Astrocyte (in vitro differentiated cells and primary cell): Measurements from ENCODE around the gene SLC35F1. TPM values are rescaled to one million over a fixed set of nuclear protein-coding genes. Genes with fewer than 3 reads are reported as not detected.
"Not testable (repeated sequence)": the region's sequence is repeated elsewhere in the genome, so short reads cannot be mapped to it uniquely, and the experiment has no call there.

Experiments used
- DNase-seq: peaks from one replicate; pipeline ENCODE4 v3.0.0-alpha.2; 2010; ENCODE audit warnings: low read depth
- FAIRE-seq: peaks from 2 replicates; lab custom pipeline; 2011; peaks lifted over from hg19 to GRCh38; lab: Jason Lieb, UNC
- H2AFZ ChIP-seq: 2 replicates; pipeline ENCODE4 v1.6.0; 2012; ENCODE audit warnings: low read depth, low read length, inconsistent platforms
- H3K27ac ChIP-seq: 2 replicates; pipeline ENCODE4 v1.5.1; 2011; ENCODE audit warnings: low read depth, low read length, inconsistent platforms
- H3K27me3 ChIP-seq: 2 replicates; pipeline ENCODE4 v1.6.0; 2011; ENCODE audit warnings: low read length, inconsistent platforms; ENCODE audit not compliant: insufficient read depth
- H3K36me3 ChIP-seq: 2 replicates; pipeline ENCODE4 v1.5.1; 2011; ENCODE audit warnings: low read length, inconsistent platforms; ENCODE audit not compliant: insufficient read depth
- H3K4me1 ChIP-seq: 2 replicates; pipeline ENCODE4 v1.5.1; 2011; ENCODE audit warnings: low read length, inconsistent platforms; ENCODE audit not compliant: insufficient read depth
- H3K4me2 ChIP-seq: 2 replicates; pipeline ENCODE4 v1.6.0; 2012; ENCODE audit warnings: low read length, inconsistent platforms
- H3K4me3 ChIP-seq: 2 replicates; pipeline ENCODE4 v1.5.1; 2011; ENCODE audit warnings: low read depth, mild to moderate bottlenecking, low read length, inconsistent platforms; ENCODE audit not compliant: insufficient read depth
- H3K79me2 ChIP-seq: 2 replicates; pipeline ENCODE4 v1.6.0; 2012; ENCODE audit warnings: mild to moderate bottlenecking, low read length, inconsistent platforms; ENCODE audit not compliant: insufficient read depth
- H3K9ac ChIP-seq: 2 replicates; pipeline ENCODE4 v1.6.0; 2012; ENCODE audit warnings: mild to moderate bottlenecking, low read length, inconsistent platforms
- H3K9me3 ChIP-seq: 2 replicates; pipeline ENCODE4 v1.5.1; 2012; ENCODE audit warnings: low read depth, mild to moderate bottlenecking, low read length, inconsistent platforms; ENCODE audit not compliant: insufficient read depth
- H4K20me1 ChIP-seq: 2 replicates; pipeline ENCODE4 v1.6.0; 2012; ENCODE audit warnings: low read length, inconsistent platforms; ENCODE audit not compliant: insufficient read depth
- H3K27ac Mint-ChIP-seq: one replicate; pipeline ENCODE4 v1.8.0; 2021; ENCODE audit warnings: mild to moderate bottlenecking, mixed read lengths; ENCODE audit not compliant: unreplicated experiment
- H3K27me3 Mint-ChIP-seq: one replicate; pipeline ENCODE4 v1.8.0; 2021; ENCODE audit warnings: low read depth, mixed read lengths; ENCODE audit not compliant: unreplicated experiment
- H3K36me3 Mint-ChIP-seq: one replicate; pipeline ENCODE4 v1.8.0; 2021; ENCODE audit warnings: low read depth, mixed read lengths; ENCODE audit not compliant: unreplicated experiment
- H3K4me1 Mint-ChIP-seq: one replicate; pipeline ENCODE4 v1.8.0; 2021; ENCODE audit warnings: low read depth, mixed read lengths; ENCODE audit not compliant: unreplicated experiment
- H3K4me3 Mint-ChIP-seq: one replicate; pipeline ENCODE4 v1.8.0; 2021; ENCODE audit warnings: mild to moderate bottlenecking, moderate library complexity, mixed read lengths; ENCODE audit not compliant: unreplicated experiment
- H3K9me3 Mint-ChIP-seq: one replicate; pipeline ENCODE4 v1.8.0; 2021; ENCODE audit warnings: mild to moderate bottlenecking, mixed read lengths; ENCODE audit not compliant: unreplicated experiment
- CTCF ChIP-seq: IDR thresholded peaks from 2 replicates; pipeline ENCODE4 v1.5.1; 2011; ENCODE audit warnings: low read depth, mild to moderate bottlenecking, inconsistent platforms, low read length, moderate library complexity; ENCODE audit not compliant: insufficient read depth
- EZH2 ChIP-seq: IDR thresholded peaks from 2 replicates; pipeline ENCODE4 v1.6.1; 2012; ENCODE audit warnings: mild to moderate bottlenecking, low read length, inconsistent platforms; ENCODE audit not compliant: insufficient read depth
- total RNA-seq: library from RNA; stranded (reverse); gene quantifications from 2 replicates; pipeline ENCODE4 v1.2.1, GENCODE V29; 2021

SLC35F1 gene
- total RNA-seq, 1 donor from 2014 or later = 1.0 TPM

- no peak for FAIRE-seq
- TF ChIP-seq EZH2 (no peak), CTCF (no peak)
Observed at GRCh38 chr6:118023771-118024170, 116.7 kb downstream of the SLC35F1 start.

DNA sequence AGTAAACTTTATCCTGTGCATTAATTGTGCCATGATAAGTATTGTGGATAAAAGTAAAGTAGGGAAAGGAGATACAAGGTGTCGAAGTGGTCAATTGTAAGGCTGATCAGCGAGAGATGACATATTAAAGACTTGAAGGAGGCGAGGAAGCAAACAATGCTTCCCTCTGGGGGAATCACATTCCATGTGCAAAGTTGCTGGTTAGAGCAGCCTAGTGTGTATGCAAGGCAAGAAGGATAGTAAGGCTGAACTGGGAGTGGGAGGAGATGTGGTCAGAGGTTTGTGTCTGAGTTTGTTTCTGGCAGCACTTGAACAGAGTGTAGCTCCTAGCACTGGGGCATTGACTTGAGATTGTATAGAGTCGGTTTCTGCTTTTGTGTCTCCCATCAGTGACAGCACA is 122.9 kb downstream of the SLC35F1 start:
- Mint-ChIP-seq H3K9me3 (no peaks in the 10 kb centered on the region), H3K27me3 (no peaks in the 10 kb centered on the region), H3K4me1 (no peaks in the 10 kb centered on the region), H3K4me3 (no peak overlapping the region), H3K36me3 (no peaks in the 10 kb centered on the region), H3K27ac (no peak overlapping the region)
- H3K4me2 ChIP-seq = no peak overlapping the region
- no peaks in the 10 kb centered on the region for H3K27me3 ChIP-seq
- H3K9ac ChIP-seq = no peak overlapping the region
- H3K4me3 ChIP-seq = no peak overlapping the region
- DNase-seq (no peak), FAIRE-seq (no peak)
- H4K20me1 ChIP-seq = no peaks in the 10 kb centered on the region
- H3K27ac ChIP-seq = no peak overlapping the region
- H3K4me1 ChIP-seq = no peaks in the 10 kb centered on the region
- H3K79me2 ChIP-seq = no peaks in the 10 kb centered on the region
- H2AFZ ChIP-seq = no peak overlapping the region
- TF ChIP-seq CTCF (no peak), EZH2 (no peak)
- no peaks in the 10 kb centered on the region for H3K9me3 ChIP-seq
- no peaks in the 10 kb centered on the region for H3K36me3 ChIP-seq

More at GRCh38 chr6:118023771-118024170, 116.7 kb downstream of the SLC35F1 start:
- no peaks in the 10 kb centered on the region for H3K27me3 ChIP-seq
- no peaks in the 10 kb centered on the region for H3K36me3 ChIP-seq
- peaks cover 3% of the 10 kb centered on the region for H3K9me3 Mint-ChIP-seq
- H3K4me1 ChIP-seq = no peaks in the 10 kb centered on the region
- no peaks in the 10 kb centered on the region for H3K36me3 Mint-ChIP-seq
- DNase-seq = no peak
- H3K79me2 ChIP-seq = no peaks in the 10 kb centered on the region
- H3K9ac ChIP-seq = no peak overlapping the region
- H3K4me3 Mint-ChIP-seq = no peak overlapping the region
- H3K27me3 Mint-ChIP-seq = no peaks in the 10 kb centered on the region
- no peak overlapping the region for H3K27ac Mint-ChIP-seq
- H4K20me1 ChIP-seq = no peaks in the 10 kb centered on the region
- H3K4me2 ChIP-seq = no peak overlapping the region
- H2AFZ ChIP-seq = no peak overlapping the region
- H3K9me3 ChIP-seq = no peaks in the 10 kb centered on the region
- no peak overlapping the region for H3K4me3 ChIP-seq
- H3K4me1 Mint-ChIP-seq = no peaks in the 10 kb centered on the region
- H3K27ac ChIP-seq = no peak overlapping the region

- H3K4me1 Mint-ChIP-seq, H3K27me3 ChIP-seq, H3K9ac ChIP-seq, H3K9me3 ChIP-seq, DNase-seq, H3K4me2 ChIP-seq, H3K4me1 ChIP-seq, H3K4me3 ChIP-seq, H3K9me3 Mint-ChIP-seq, H2AFZ ChIP-seq, H3K4me3 Mint-ChIP-seq, H4K20me1 ChIP-seq, FAIRE-seq, H3K27ac ChIP-seq, H3K27me3 Mint-ChIP-seq, H3K36me3 Mint-ChIP-seq, H3K79me2 ChIP-seq, H3K27ac Mint-ChIP-seq, H3K36me3 ChIP-seq: not testable (repeated sequence)
Observed at GRCh38 chr6:118037479-118037878, 130.4 kb downstream of the SLC35F1 start.
